NOMO-1 (cell line): ENCODE measurements around the gene PPP6R1.

Experiments
- DNase-seq, 2 experiments: peaks; one replicate each; lab custom pipeline; 2025; ENCODE audit not compliant: unreplicated experiment in 2 of 2; lab: John Stamatoyannopoulos, UW

The PPP6R1 gene

GRCh38 chr19:55283548-55284377 lies 24.9 kb upstream of the PPP6R1 start, which contains the start of gene BRSK1:
BRSK1 (plus strand) TSS chr19:55283997; CDS start chr19:55284443, 446 bp downstream.
- no peak for DNase-seq

- peak; percentile 95 to 97 for DNase-seq
Measured at GRCh38 chr19:55279770-55280643, 21.2 kb upstream of the PPP6R1 start, which contains the start of gene HSPBP1. HSPBP1 (minus strand) TSS chr19:55280110; CDS start chr19:55279608, 502 bp downstream.

GRCh38 chr19:55279340-55279739 lies 20.5 kb upstream of the PPP6R1 start:
- no peak for DNase-seq

GRCh38 chr19:55278391-55279135 lies 19.7 kb upstream of the PPP6R1 start:
- no peak for DNase-seq

GRCh38 chr19:55277494-55277893 lies 18.7 kb upstream of the PPP6R1 start:
- DNase-seq = no peak

- peak; percentile 68 to 84 for DNase-seq
Measured at GRCh38 chr19:55276720-55277430, 18.1 kb upstream of the PPP6R1 start.

- DNase-seq = peak; percentile 33 to 70
Measured at GRCh38 chr19:55275851-55276719, 17.3 kb upstream of the PPP6R1 start.

GRCh38 chr19:55273978-55274707 lies 15.3 kb upstream of the PPP6R1 start:
- DNase-seq = no peak

- no peak for DNase-seq
Measured at GRCh38 chr19:55272142-55272541, 13.3 kb upstream of the PPP6R1 start.

GRCh38 chr19:55270172-55270942 lies 11.5 kb upstream of the PPP6R1 start:
- no peak for DNase-seq

- DNase-seq = no peak
Measured at GRCh38 chr19:55269299-55269698, 10.5 kb upstream of the PPP6R1 start.

GRCh38 chr19:55266840-55267239 lies 8.0 kb upstream of the PPP6R1 start:
- no peak for DNase-seq

GRCh38 chr19:55266404-55266803 lies 7.6 kb upstream of the PPP6R1 start:
- DNase-seq = no peak

- no peak for DNase-seq
Measured at GRCh38 chr19:55265723-55266386, 7.0 kb upstream of the PPP6R1 start.

- no peak for DNase-seq
Measured at GRCh38 chr19:55265173-55265572, 6.4 kb upstream of the PPP6R1 start.

GRCh38 chr19:55264531-55264930 lies 5.7 kb upstream of the PPP6R1 start:
- DNase-seq = no peak

GRCh38 chr19:55262359-55262758 lies 3.5 kb upstream of the PPP6R1 start:
- no peak for DNase-seq
